PC-3 (cell line): ENCODE measurements around the gene NPFF. TPM values are rescaled to one million over a fixed set of nuclear protein-coding genes. Genes with fewer than 3 reads are reported as not detected.

ENCODE experiments used
- ATAC-seq: fragments of 200-7000 bp; cut with Tn5 transposase; 2 replicates; pipeline ENCODE4 v1.9.1; 2020; ENCODE audit warnings: mild to moderate bottlenecking, moderate library complexity
- BruUV-seq: library from RNA; stranded (reverse); fragments of 400-500 nt; replicated peaks from 2 replicates; lab custom pipeline; 2021; lab: Mats Ljungman, UMichigan
- CTCF ChIA-PET: fragments of 300-600 bp; sonication (Branson Sonifier 250); formaldehyde crosslinking; loops from one replicate; lab custom pipeline; 2022; ENCODE audit warnings: antibody characterized with exemption; lab: Charles Lee
- POLR2A ChIA-PET: fragments of 300-600 bp; sonication (Branson Sonifier 250); formaldehyde crosslinking; loops from one replicate; lab custom pipeline; 2022; ENCODE audit warnings: antibody characterized with exemption; ENCODE audit not compliant: unreplicated experiment; lab: Charles Lee
- DNase-seq: peaks from one replicate; pipeline ENCODE4 v3.0.0-alpha.2; 2015
- H2AFZ ChIP-seq: fragments of 300-600 bp; sonication (generic); 2 replicates; pipeline ENCODE4 v1.6.0; 2016; ENCODE audit warnings: antibody characterized with exemption, low read length
- H3F3A ChIP-seq: fragments of 300-600 bp; sonication (generic); one replicate; pipeline ENCODE4 v1.6.0; 2017; ENCODE audit warnings: antibody characterized with exemption, low read length, control low read depth, mild to moderate bottlenecking; ENCODE audit not compliant: unreplicated experiment
- H3K27ac ChIP-seq: fragments of 300-600 bp; sonication (generic); 2 replicates; pipeline ENCODE4 v1.5.1; 2016; ENCODE audit warnings: mild to moderate bottlenecking, low read length
- H3K27me3 ChIP-seq: fragments of 300-600 bp; sonication (generic); 2 replicates; pipeline ENCODE4 v1.6.1; 2016; ENCODE audit warnings: low read length, mixed read lengths
- H3K36me3 ChIP-seq: fragments of 300-600 bp; sonication (generic); 2 replicates; pipeline ENCODE4 v1.6.1; 2016; ENCODE audit warnings: low read depth, mixed run types, low read length, mixed read lengths
- H3K4me1 ChIP-seq: fragments of 300-600 bp; sonication (generic); 2 replicates; pipeline ENCODE4 v1.5.1; 2016; ENCODE audit warnings: low read length; ENCODE audit not compliant: insufficient read depth
- H3K4me2 ChIP-seq: fragments of 300-600 bp; sonication (generic); 2 replicates; pipeline ENCODE4 v1.6.0; 2016; ENCODE audit warnings: low read length
- H3K4me3 ChIP-seq: fragments of 300-600 bp; sonication (generic); 2 replicates; pipeline ENCODE4 v1.5.1; 2016; ENCODE audit warnings: mild to moderate bottlenecking, low read length, mixed read lengths
- H3K79me2 ChIP-seq: fragments of 300-600 bp; sonication (generic); 2 replicates; pipeline ENCODE4 v1.6.1; 2017; ENCODE audit warnings: low read length, mixed read lengths
- H3K9ac ChIP-seq: fragments of 300-600 bp; sonication (generic); 2 replicates; pipeline ENCODE4 v1.6.0; 2016; ENCODE audit warnings: mild to moderate bottlenecking, low read length
- H3K9me2 ChIP-seq: fragments of 300-600 bp; sonication (generic); replicated peaks from 2 replicates; pipeline ENCODE4 v1.6.1; 2016; ENCODE audit warnings: mixed run types, low read length, mixed read lengths
- H3K9me3 ChIP-seq: fragments of 300-600 bp; sonication (generic); 2 replicates; pipeline ENCODE4 v1.6.1; 2016; ENCODE audit warnings: low read length, mixed read lengths
- H4K20me1 ChIP-seq: fragments of 300-600 bp; sonication (generic); 2 replicates; pipeline ENCODE4 v1.6.1; 2016; ENCODE audit warnings: low read length, mixed read lengths
- EZH2 ChIP-seq: fragments of 300-600 bp; sonication (generic); IDR thresholded peaks from one replicate; pipeline ENCODE4 v1.6.1; 2017; ENCODE audit warnings: antibody characterized with exemption, mild to moderate bottlenecking, low read length; ENCODE audit not compliant: unreplicated experiment
- EZH2phosphoT487 ChIP-seq: fragments of 300-600 bp; sonication (generic); IDR thresholded peaks from 2 replicates; pipeline ENCODE4 v1.6.1; 2018; ENCODE audit warnings: mild to moderate bottlenecking, antibody characterized with exemption, low read length, borderline replicate concordance
- intact Hi-C: fragments of 100-400 bp; cut with micrococcal nuclease; formaldehyde crosslinking; loops from 2 replicates; pipeline ENCODE4 v1.9.0; 2023
- total RNA-seq: library from RNA; depleted of rRNA; stranded (reverse); fragments of >200 nt; gene quantifications from 2 replicates; pipeline ENCODE4 v1.2.3, GENCODE V29; 2014
- TF ChIP-seq, protein P1 (sequence below): fragments of 300-600 bp; sonication (generic); conservative IDR thresholded peaks from 2 replicates; pipeline ENCODE4 v1.5.1; 2017; ENCODE audit warnings: antibody characterized with exemption, low read depth, mild to moderate bottlenecking, low read length

NPFF gene
- total RNA-seq, 1 experiment from 2014 or later = not detected

- H3K79me2 ChIP-seq = no peaks in the 10 kb centered on the region
- H3K4me2 ChIP-seq = no peak overlapping the region
- ChIA-PET CTCF (interaction anchor here (0.6 to 1.7 kb wide), 10 partner anchors 18 to 203 kb away, joined by 3 to 15 read pairs (median 4); partner anchors contain the start of gene ATP5MC2), POLR2A (interaction anchor here (0.6 kb wide), 1 partner anchor 132 kb away, joined by 3 read pairs; the partner anchor contains the start of gene ATP5MC2)
- H3K9ac ChIP-seq = 0 out of 2 replicates have a peak overlapping the region, but pooled peaks have one; percentile 1
- no peaks in the 10 kb centered on the region for H3K27me3 ChIP-seq
- peaks cover 5% of the 10 kb centered on the region for H3F3A ChIP-seq
- DNase-seq = peak; percentile 69
- peaks cover 7% of the 10 kb centered on the region for H3K4me1 ChIP-seq
- intact Hi-C loops = loop anchor here (1.0 to 5.0 kb wide), 3 partner anchors 49 to 133 kb away; partner anchors contain the start of gene ATP5MC2
- peak; percentile 89 for ATAC-seq
- no peak overlapping the region for H3K27ac ChIP-seq
- H3K36me3 ChIP-seq = peaks cover 19% of the 10 kb centered on the region
- no peaks in the 10 kb centered on the region for H3K9me2 ChIP-seq
- H4K20me1 ChIP-seq = no peaks in the 10 kb centered on the region
- H3K9me3 ChIP-seq = no peaks in the 10 kb centered on the region
- BruUV-seq = no TSS peak
- no peak overlapping the region for H3K4me3 ChIP-seq
- no peak for TF ChIP-seq EZH2
- TF ChIP-seq, protein P1, sequence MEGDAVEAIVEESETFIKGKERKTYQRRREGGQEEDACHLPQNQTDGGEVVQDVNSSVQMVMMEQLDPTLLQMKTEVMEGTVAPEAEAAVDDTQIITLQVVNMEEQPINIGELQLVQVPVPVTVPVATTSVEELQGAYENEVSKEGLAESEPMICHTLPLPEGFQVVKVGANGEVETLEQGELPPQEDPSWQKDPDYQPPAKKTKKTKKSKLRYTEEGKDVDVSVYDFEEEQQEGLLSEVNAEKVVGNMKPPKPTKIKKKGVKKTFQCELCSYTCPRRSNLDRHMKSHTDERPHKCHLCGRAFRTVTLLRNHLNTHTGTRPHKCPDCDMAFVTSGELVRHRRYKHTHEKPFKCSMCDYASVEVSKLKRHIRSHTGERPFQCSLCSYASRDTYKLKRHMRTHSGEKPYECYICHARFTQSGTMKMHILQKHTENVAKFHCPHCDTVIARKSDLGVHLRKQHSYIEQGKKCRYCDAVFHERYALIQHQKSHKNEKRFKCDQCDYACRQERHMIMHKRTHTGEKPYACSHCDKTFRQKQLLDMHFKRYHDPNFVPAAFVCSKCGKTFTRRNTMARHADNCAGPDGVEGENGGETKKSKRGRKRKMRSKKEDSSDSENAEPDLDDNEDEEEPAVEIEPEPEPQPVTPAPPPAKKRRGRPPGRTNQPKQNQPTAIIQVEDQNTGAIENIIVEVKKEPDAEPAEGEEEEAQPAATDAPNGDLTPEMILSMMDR = peak; percentile 94
- no peak overlapping the region for H2AFZ ChIP-seq
These were observed 36.3 kb upstream of the NPFF start for GRCh38 chr12:53543539-53543938.

GRCh38 chr12:53539526-53539925 is 32.2 kb upstream of the NPFF start:
- POLR2A ChIA-PET = no interaction called here
- CTCF ChIA-PET = interaction anchor here (0.6 kb wide), 1 partner anchor 452 kb away, joined by 12 read pairs; no protein-coding TSS in a partner anchor

GRCh38 chr12:53538209-53538689 is 31.0 kb upstream of the NPFF start:
- Histone ChIP-seq H3K36me3 (peaks cover 44% of the 10 kb centered on the region), H3K79me2 (no peaks in the 10 kb centered on the region), H3F3A (peaks cover 8% of the 10 kb centered on the region), H3K4me2 (peak overlapping the region; percentile 51), H3K4me3 (no peak overlapping the region), H4K20me1 (no peaks in the 10 kb centered on the region), H2AFZ (no peak overlapping the region), H3K9ac (no peak overlapping the region), H3K9me2 (no peaks in the 10 kb centered on the region), H3K27ac (peak overlapping the region; percentile 47), H3K27me3 (no peaks in the 10 kb centered on the region), H3K4me1 (peaks cover 19% of the 10 kb centered on the region), H3K9me3 (no peaks in the 10 kb centered on the region)
- ATAC-seq = peak; percentile 51
- ChIA-PET CTCF (no interaction called here), POLR2A (interaction anchor here (0.7 kb wide), 1 partner anchor 134 kb away, joined by 5 read pairs; no protein-coding TSS in a partner anchor)
- BruUV-seq = no TSS peak
- DNase-seq = peak; percentile 72
- intact Hi-C loops = no loop called here
- TF ChIP-seq EZH2phosphoT487 = no peak
- TF ChIP-seq, protein P1 = no peak
- no peak for TF ChIP-seq EZH2

More at GRCh38 chr12:53539526-53539925, 32.2 kb upstream of the NPFF start:
- Histone ChIP-seq H3K4me1 (peaks cover 19% of the 10 kb centered on the region), H3K36me3 (peaks cover 35% of the 10 kb centered on the region), H3K4me2 (no peak overlapping the region), H3K4me3 (no peak overlapping the region), H4K20me1 (no peaks in the 10 kb centered on the region), H3K27me3 (no peaks in the 10 kb centered on the region), H3K27ac (no peak overlapping the region), H3K9me3 (no peaks in the 10 kb centered on the region), H2AFZ (no peak overlapping the region), H3F3A (peaks cover 8% of the 10 kb centered on the region), H3K79me2 (no peaks in the 10 kb centered on the region), H3K9me2 (no peaks in the 10 kb centered on the region), H3K9ac (no peak overlapping the region)
- TF ChIP-seq, protein P1 = no peak
- TF ChIP-seq EZH2 (no peak), EZH2phosphoT487 (no peak)
- ATAC-seq (no peak), DNase-seq (no peak)
- BruUV-seq = no TSS peak
- intact Hi-C loops = no loop called here
